Activated T-cell treated with anti-CD3 and anti-CD28 coated beads for 1 hour (primary cell): ENCODE data around the gene DCAF5.
A peak's percentile ranks its signal among the peaks of the same experiment; 100 is the strongest.
"Not testable (repeated sequence)": the region's sequence is repeated elsewhere in the genome, so short reads cannot be mapped to it uniquely, and the experiment has no call there.

ENCODE experiments used
- DNase-seq: peaks from one replicate; pipeline ENCODE4 v3.0.0-alpha.2; 2020; ENCODE audit warnings: low read depth

DCAF5 gene, protein sequence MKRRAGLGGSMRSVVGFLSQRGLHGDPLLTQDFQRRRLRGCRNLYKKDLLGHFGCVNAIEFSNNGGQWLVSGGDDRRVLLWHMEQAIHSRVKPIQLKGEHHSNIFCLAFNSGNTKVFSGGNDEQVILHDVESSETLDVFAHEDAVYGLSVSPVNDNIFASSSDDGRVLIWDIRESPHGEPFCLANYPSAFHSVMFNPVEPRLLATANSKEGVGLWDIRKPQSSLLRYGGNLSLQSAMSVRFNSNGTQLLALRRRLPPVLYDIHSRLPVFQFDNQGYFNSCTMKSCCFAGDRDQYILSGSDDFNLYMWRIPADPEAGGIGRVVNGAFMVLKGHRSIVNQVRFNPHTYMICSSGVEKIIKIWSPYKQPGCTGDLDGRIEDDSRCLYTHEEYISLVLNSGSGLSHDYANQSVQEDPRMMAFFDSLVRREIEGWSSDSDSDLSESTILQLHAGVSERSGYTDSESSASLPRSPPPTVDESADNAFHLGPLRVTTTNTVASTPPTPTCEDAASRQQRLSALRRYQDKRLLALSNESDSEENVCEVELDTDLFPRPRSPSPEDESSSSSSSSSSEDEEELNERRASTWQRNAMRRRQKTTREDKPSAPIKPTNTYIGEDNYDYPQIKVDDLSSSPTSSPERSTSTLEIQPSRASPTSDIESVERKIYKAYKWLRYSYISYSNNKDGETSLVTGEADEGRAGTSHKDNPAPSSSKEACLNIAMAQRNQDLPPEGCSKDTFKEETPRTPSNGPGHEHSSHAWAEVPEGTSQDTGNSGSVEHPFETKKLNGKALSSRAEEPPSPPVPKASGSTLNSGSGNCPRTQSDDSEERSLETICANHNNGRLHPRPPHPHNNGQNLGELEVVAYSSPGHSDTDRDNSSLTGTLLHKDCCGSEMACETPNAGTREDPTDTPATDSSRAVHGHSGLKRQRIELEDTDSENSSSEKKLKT

DNA sequence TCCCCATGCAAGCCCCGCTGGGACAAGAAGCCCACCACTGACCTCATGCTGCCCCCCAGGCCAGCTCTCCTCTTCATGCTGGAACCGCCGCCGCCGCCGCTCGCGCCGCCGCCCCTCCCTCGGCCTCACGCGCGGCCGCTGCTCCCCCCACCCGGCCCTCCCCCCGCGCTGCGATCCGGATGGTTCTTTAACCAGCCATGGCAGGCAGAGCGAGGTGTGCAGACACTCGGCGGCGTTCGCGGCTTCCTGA, at the start of gene DCAF5:
Gene DCAF5 (minus strand): TSS at position 218 of the 250 bp plus-strand sequence. CDS start 141 bp downstream, at position 77.
- DNase-seq, result peak; percentile 88

GRCh38 chr14:69199786-69200185, 46.9 kb upstream of the DCAF5 start:
- no peak for DNase-seq

- DNase-seq, result no peak
Observed at GRCh38 chr14:69193721-69194120, 40.8 kb upstream of the DCAF5 start.

- peak; percentile 42 for DNase-seq
Observed at GRCh38 chr14:69191340-69192111, 38.6 kb upstream of the DCAF5 start, which contains the start of gene EXD2. EXD2 (plus strand) TSS chr14:69191498; CDS start chr14:69209471, 17,973 bp downstream.

DNA sequence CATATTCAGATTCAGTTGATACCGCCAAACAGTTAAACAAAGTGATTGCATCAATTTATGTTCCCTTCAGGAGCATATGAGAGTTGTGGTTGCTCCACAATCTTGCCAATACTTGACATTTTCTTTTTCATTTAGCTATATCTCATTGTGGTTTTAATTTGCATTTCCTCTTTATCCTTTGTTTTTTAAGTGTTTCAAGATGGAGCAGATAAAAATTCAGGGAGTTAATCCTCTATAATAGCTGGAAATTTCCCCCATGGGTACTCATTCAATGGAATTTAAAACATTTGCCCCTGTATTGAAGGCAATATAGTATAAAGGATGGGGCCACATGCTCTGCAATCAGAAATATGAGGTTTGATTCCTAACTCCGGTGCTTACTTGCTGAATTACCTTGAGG, 37.3 kb upstream of the DCAF5 start:
- no peak for DNase-seq

DNA sequence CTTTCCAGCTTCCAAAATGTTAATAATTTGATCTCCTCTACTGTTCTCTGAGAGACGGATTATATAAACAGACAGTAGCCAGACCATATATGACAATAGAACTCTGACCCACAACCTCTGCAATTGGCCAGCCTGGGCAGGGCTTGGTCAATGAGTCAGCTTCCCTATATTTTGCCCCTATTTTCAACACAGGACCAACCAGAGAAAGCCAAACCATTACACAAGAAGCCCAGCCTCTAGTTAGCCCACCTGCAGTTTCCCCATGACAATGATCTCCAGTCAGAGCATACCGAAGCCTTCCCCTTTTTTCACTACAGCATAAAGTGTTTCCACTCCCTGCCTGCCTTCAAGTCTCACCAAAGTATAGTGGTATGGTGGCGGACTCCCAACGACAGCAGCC, 30.8 kb upstream of the DCAF5 start:
- no peak for DNase-seq

GRCh38 chr14:69182580-69182979, 29.7 kb upstream of the DCAF5 start:
- DNase-seq, result not testable (repeated sequence)

DNA sequence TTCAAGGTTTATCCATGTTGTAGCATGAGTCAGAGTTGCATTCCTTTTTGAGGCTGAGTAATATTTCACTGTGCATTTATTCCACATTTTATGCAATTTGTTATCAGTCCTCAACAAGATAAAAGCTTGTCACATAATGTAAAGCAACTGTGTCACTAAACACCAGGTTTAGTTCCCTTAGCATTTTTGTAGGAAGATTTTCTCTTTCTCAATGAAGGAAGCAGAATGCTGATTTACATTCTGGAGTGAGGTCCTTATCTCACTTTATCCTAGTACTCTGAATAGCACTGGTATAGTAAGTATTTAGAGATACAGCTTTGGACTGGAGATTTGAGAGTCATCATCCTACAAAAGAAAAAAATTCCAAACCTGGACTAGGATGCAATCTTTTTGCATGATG, 28.6 kb upstream of the DCAF5 start:
- DNase-seq, result no peak

GRCh38 chr14:69175130-69175529, 22.2 kb upstream of the DCAF5 start:
- no peak for DNase-seq

DNA sequence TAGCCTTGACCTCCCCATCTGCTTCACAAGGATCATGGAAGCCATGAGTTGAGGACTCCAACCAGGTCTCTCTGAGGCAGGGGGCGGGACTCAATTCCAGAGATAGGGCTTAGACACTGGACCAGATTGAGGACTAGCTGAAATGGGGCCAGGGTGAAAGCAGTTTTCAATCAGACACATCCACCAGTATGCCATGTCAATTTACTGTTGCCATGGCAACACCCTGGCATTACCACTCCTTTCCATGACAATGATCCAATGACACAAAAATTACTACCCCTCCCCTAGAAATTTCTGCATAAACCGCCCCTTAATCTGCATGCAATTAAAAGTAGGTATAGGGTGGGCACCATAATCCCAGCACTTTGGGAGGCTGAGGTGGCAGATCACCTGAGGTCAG, 18.6 kb upstream of the DCAF5 start:
- DNase-seq, result no peak

DNA sequence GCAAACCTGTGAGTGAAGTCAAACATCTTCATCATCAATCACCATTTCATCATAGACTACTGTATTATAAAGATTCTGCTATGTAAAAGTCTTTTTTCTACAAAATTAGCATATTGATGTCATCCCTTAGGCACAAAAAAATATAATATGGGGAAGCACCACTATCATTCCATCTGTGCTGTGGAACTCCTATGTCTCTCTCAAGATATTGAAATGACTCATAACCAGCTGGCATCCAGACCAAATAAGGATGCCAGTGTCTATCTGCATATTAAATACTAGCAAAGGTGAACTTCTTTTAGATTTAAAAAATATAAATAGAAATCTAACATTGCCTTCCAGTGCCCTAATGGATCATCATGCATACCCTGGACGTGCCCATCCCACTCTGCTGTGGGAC, 17.9 kb upstream of the DCAF5 start:
- DNase-seq, result no peak

DNA sequence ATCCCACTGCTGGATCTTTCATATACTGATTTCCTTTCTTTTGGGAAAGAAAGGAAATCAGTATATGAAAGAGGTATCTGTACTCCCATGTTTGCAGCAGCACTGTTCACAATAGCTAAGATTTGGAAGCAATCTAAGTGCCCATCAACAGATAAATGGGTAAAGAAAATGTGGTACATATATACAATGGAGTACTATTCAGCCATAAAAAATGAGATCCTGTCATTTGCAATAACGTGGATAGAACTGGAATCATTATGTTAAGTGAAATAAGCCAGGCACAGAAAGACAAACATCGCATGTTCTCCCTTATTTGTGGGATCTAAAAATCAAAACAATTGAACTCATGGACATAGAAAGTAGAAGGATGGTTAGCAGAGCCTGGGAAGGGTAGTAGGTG, 12.9 kb upstream of the DCAF5 start:
- DNase-seq, result not testable (repeated sequence)

DNA sequence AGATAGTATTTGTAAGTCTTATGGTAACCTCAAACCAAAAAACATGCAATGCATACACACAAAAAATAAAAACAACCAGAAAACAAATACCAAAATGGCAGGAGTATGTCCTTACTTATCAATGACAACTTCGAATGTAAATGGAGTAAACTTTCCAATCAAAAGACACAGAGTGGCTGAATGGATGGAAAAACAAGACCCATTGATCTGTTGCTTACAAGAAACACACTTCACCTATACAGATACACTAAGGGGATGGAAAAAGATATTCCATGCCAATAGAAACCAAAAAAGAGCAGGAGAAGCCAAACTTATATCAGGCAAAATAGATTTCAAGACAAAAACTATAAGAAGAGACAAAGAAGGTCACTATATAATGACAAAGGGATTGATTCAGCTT, 8.7 kb upstream of the DCAF5 start:
- no peak for DNase-seq

DNA sequence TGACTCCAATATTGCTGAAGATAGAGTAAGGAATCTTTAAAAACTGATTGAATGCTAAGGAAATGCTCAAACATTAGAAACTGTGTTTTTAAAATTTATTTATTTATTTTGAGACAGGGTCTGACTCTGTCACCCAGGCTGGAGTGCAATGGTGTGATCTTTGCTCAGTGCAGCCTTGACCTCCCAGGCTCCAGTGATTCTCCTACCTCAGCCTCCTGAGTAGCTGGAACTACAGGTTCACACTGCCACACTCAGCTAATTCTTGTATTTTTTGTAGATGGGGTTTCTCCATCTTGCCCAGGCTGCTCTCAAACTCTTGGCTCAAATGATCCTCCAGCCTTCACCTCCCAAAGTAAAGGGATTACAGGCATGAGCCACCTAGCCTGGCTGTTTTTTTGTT, 3.3 kb upstream of the DCAF5 start:
- no peak for DNase-seq

GRCh38 chr14:69154779-69155178, 1.9 kb upstream of the DCAF5 start:
- DNase-seq, result no peak

DNA sequence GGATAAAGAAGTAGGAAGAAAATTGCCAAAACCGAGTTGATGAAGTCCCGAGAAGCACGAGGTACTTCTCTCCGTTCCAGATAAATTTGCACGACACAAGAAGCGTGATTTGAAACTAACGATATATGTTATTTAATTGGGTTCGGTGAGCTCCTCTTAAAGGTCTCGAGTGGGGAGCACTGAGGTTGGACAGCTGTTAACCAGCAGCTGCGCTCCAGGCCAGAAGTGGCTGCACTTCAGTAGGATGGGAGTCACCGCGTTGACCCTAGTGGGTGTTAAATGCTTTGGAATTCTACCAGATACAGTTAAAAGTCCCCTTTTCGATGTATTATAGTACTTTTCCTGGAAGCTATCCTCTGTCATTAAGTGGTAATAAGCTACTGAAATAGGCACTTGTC, 953 bp upstream of the DCAF5 start:
- DNase-seq, result no peak

GRCh38 chr14:69153152-69153872, 393 bp upstream of the DCAF5 start:
- no peak for DNase-seq

DNA sequence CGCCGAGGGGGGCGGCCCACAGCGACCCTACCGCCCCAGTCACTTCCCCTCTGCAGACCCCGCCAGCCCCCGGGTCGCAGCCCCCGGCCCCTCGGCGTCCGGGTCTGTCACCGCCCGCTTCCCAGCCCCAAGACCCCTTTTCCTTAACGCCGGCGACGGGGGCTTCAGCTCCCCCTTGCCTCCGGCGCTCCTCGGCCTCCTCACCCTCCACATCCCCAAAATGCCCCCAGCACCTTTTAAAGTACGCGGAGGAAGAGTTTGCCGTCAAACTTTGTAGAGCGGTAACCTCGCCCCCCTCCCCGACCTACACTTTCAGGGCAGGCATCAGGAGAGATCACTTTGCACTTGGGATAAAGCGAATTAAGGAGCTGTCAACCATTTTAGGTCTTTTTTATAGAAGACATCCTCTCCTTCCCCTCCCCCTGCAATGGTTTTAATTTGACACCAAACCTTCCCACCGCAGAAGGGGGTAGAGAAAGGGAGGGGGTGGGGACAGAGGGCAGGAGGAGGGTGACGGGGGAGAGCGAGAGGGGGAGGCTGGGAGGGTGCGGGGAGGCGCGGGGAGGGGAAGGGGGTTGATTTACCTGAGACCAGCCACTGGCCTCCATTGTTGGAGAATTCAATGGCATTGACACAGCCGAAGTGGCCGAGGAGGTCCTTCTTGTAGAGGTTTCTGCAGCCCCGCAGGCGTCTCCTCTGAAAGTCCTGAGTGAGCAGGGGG, 578 bp downstream of the DCAF5 start:
- peak; percentile 36 for DNase-seq

- peak; percentile 64 for DNase-seq
Observed at GRCh38 chr14:69151458-69152180, 1.3 kb downstream of the DCAF5 start.

DNA sequence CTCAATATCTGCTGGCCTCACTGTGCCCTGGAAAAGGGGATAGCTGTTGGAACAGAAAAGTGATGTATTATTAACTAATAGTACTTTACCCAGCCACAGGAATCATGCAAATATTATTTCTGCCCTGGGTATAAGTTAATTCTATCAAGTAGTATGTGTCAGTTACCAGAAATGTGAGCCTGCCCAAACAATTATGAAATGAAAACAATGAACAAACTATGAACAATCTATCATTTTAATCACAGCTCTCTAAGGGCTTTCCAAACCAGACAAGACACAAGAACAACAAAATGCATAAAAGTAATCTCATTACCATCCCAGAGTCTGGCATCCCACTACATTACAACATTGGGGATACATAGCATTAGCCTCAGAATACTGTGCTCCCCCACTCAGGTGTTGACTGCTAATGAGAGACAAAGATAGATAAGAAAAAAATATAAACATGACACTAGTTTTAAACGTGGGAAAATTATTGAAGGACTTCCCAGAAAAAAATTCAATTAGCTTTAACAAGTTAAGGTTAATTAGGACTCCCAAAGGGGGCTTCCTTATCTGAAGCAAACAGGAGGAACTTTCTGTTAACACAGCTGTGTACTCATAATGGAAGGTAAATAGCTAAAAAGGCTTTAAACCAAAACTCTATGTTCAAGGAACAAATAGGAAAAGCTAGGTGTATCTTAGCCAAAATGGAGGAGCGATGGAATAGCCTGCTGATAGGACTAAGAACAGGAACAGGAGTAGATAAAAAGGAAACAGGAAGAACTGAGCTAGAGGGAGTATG, 3.3 kb downstream of the DCAF5 start:
- no peak for DNase-seq
